K562 (cell line): ENCODE data around the gene KCNQ5. TPM values are rescaled to one million over a fixed set of nuclear protein-coding genes. Genes with fewer than 3 reads are reported as not detected.

ENCODE experiments used
- ATAC-seq: fragments of 200-7000 bp; cut with Tn5 transposase; 3 replicates; pipeline ENCODE4 v1.9.1; 2020; ENCODE audit warnings: moderate library complexity
- BruUV-seq: library from RNA; stranded (reverse); fragments of 400-500 nt; replicated peaks from 2 replicates; lab custom pipeline; 2021; lab: Mats Ljungman, UMichigan
- CTCF ChIA-PET: fragments of 300-600 bp; formaldehyde crosslinking; extraction: SDS; loops from one replicate; lab custom pipeline; 2021; ENCODE audit warnings: low intra/inter-chr PET ratio; lab: Yijun Ruan, JAX
- POLR2A ChIA-PET: fragments of 300-600, 350-650 bp; sonication (Branson Sonifier 250); formaldehyde crosslinking; extraction: SDS; loops from one replicate; lab custom pipeline; 2021; ENCODE audit warnings: antibody characterized with exemption, inconsistent platforms; lab: Yijun Ruan, JAX
- DNase-seq, 4 experiments: peaks; one replicate each; pipeline versions ENCODE4 v3.0.0 to v3.0.0-alpha.2; 2011 to 2018; ENCODE audit warnings: low spot score in 3 of 4, mixed read lengths in 3 of 4; ENCODE audit errors: extremely low read depth in 1 of 4
- FAIRE-seq: peaks from 2 replicates; lab custom pipeline; 2011; peaks lifted over from hg19 to GRCh38; lab: Jason Lieb, UNC
- H2AFZ ChIP-seq: 2 replicates; pipeline ENCODE4 v1.6.0; 2011; ENCODE audit warnings: low read depth, low read length, control low read depth, inconsistent platforms
- H3K27ac ChIP-seq: fragments of 200-600 bp; 3 replicates; pipeline ENCODE4 v1.8.0; 2011; ENCODE audit warnings: low read depth, mild to moderate bottlenecking, control low read depth, inconsistent platforms, low read length, moderate library complexity, mixed read lengths; ENCODE audit errors: extremely low read depth
- H3K27me3 ChIP-seq, 2 experiments: fragments of 300-600 bp in 1 of 2; 2 replicates in 1 of 2; 3 replicates in 1 of 2; pipeline versions ENCODE4 v1.6.0 to v1.8.0; 2011; ENCODE audit warnings: inconsistent platforms in 2 of 2, low read length in 2 of 2, mild to moderate bottlenecking in 1 of 2, mixed read lengths in 1 of 2, moderate library complexity in 1 of 2; ENCODE audit not compliant: control insufficient read depth in 2 of 2, insufficient read depth in 2 of 2
- H3K36me3 ChIP-seq: fragments of 300-600 bp; 3 replicates; pipeline ENCODE4 v1.8.0; 2011; ENCODE audit warnings: mild to moderate bottlenecking, low read length, inconsistent platforms; ENCODE audit not compliant: control insufficient read depth, insufficient read depth
- H3K4me1 ChIP-seq, 2 experiments: fragments of 200-600 bp in 1 of 2; replicated peaks in 1 of 2; 2 replicates in 1 of 2; 3 replicates in 1 of 2; pipeline versions ENCODE4 v1.5.1 to v1.8.0; 2011; ENCODE audit warnings: inconsistent platforms in 2 of 2, low read length in 2 of 2, mild to moderate bottlenecking in 1 of 2, mixed read lengths in 1 of 2, moderate library complexity in 1 of 2; ENCODE audit not compliant: control insufficient read depth in 2 of 2, insufficient read depth in 2 of 2
- H3K4me2 ChIP-seq: 2 replicates; pipeline ENCODE4 v1.6.1; 2011; ENCODE audit warnings: low read length, control low read depth, inconsistent platforms, mixed read lengths; ENCODE audit not compliant: insufficient read depth
- H3K4me3 ChIP-seq: fragments of 200-600 bp; sonication (generic), shearing (Covaris generic); 2 replicates; pipeline ENCODE4 v1.5.1; 2016; ENCODE audit warnings: control low read depth, inconsistent platforms
- H3K79me2 ChIP-seq: fragments of 200-600 bp; 3 replicates; pipeline ENCODE4 v1.8.0; 2011; ENCODE audit warnings: low read length, inconsistent platforms; ENCODE audit not compliant: control insufficient read depth, insufficient read depth
- H3K9ac ChIP-seq, 2 experiments: 2 replicates each; pipeline versions ENCODE4 v1.6.0 to v1.6.1; 2011; ENCODE audit warnings: low read depth in 2 of 2, low read length in 2 of 2, control low read depth in 1 of 2, inconsistent platforms in 1 of 2, mild to moderate bottlenecking in 1 of 2, mixed read lengths in 1 of 2; ENCODE audit not compliant: insufficient read depth in 1 of 2
- H3K9me1 ChIP-seq: one replicate; pipeline ENCODE4 v1.6.0; 2011; ENCODE audit warnings: inconsistent platforms, mild to moderate bottlenecking, low read length, moderate library complexity; ENCODE audit not compliant: control insufficient read depth, insufficient read depth
- H3K9me3 ChIP-seq: replicated peaks from 2 replicates; pipeline ENCODE4 v1.5.1; 2011; ENCODE audit warnings: low read depth, low read length, inconsistent platforms; ENCODE audit not compliant: control insufficient read depth, insufficient read depth
- H4K20me1 ChIP-seq: replicated peaks from 2 replicates; pipeline ENCODE4 v1.6.1; 2011; ENCODE audit warnings: low read length, inconsistent platforms, mixed read lengths; ENCODE audit not compliant: control insufficient read depth, insufficient read depth
- SIX5 ChIP-seq, 2 experiments: IDR thresholded peaks; 2 replicates each; pipeline ENCODE4 v1.6.1; 2011; ENCODE audit warnings: low read length in 2 of 2, borderline replicate concordance in 1 of 2, low read depth in 1 of 2, mild to moderate bottlenecking in 1 of 2, moderate library complexity in 1 of 2; ENCODE audit not compliant: insufficient read depth in 1 of 2
- TSC22D4 ChIP-seq: fragments of 450-650 bp; IDR thresholded peaks from 2 replicates; pipeline ENCODE4 v1.6.1; 2016; ENCODE audit warnings: missing genetic modification characterization, missing biosample characterization, control low read depth
- ZNF444 ChIP-seq: fragments of 250-450 bp; sonication (Bioruptor Pico); IDR thresholded peaks from 2 replicates; pipeline ENCODE4 v1.4.0; 2020; ENCODE audit warnings: mild to moderate bottlenecking, moderate library complexity
- ZNF551 ChIP-seq: fragments of 250-450 bp; sonication (Bioruptor Pico); IDR thresholded peaks from 2 replicates; pipeline ENCODE4 v1.5.0; 2021; ENCODE audit warnings: mild to moderate bottlenecking, moderate library complexity
- WGBS: fragments of 100-300 bp; shearing (Covaris generic); methylation state at CpG from one replicate; pipeline ENCODE4 v1.1.6; 2016; ENCODE audit warnings: low coverage, mixed read lengths; ENCODE audit not compliant: insufficient coverage; ENCODE audit errors: missing lambda C conversion rate; 5-methylcytosine and 5-hydroxymethylcytosine counted together
- in situ Hi-C: fragments of 300-500 bp; cut with MboI; formaldehyde crosslinking; loops from 4 replicates; pipeline ENCODE4 v1.15.0; 2018; ENCODE audit warnings: inconsistent platforms, mixed read lengths
- intact Hi-C: fragments of 100-400 bp; cut with micrococcal nuclease; formaldehyde crosslinking; loops from 2 replicates; pipeline ENCODE4 v1.14.2; 2022
- polyA plus RNA-seq, 8 experiments: library from polyadenylated mRNA; depleted of rRNA in 4 of 8; stranded (reverse) in 5 of 8; unstranded in 3 of 8; fragments of >200 nt; fragmentation: Nextera tagmentation in 2 of 8; fragmentation: Illumina TruSeq in 1 of 8; extraction: Ambion mirVana in 2 of 8; extraction: Trizol in 1 of 8; gene quantifications; 2 replicates each; pipeline versions ENCODE4 v1.2.1 to v1.2.3, GENCODE V29; 2011 to 2014; ENCODE audit warnings: inconsistent platforms in 1 of 8, missing spikeins in 1 of 8
- total RNA-seq, 7 experiments: library from RNA; depleted of rRNA in 6 of 7; stranded (reverse); fragments of >200 nt in 6 of 7; fragmentation: Illumina TruSeq in 2 of 7; extraction: Trizol in 2 of 7; gene quantifications; 2 replicates each; pipeline versions ENCODE4 v1.2.1 to v1.2.3, GENCODE V29; 2011 to 2021; ENCODE audit warnings: low replicate concordance in 1 of 7

The KCNQ5 gene
- total and polyA plus RNA-seq, 9 of the 15 experiments (the other 6 are each of a cell fraction or from before 2014, with no cell fraction given) = 0.31 to 5.9 (median 2.6) TPM

- Histone ChIP-seq H3K27ac (no peak overlapping the region), H3K4me2 (no peak overlapping the region), H3K9me1 (no peaks in the 10 kb centered on the region), H3K4me1 (no peaks in the 10 kb centered on the region), H3K36me3 (no peaks in the 10 kb centered on the region), H3K27me3 (no peaks in the 10 kb centered on the region), H3K4me3 (no peak overlapping the region), H3K9ac (no peak overlapping the region), H2AFZ (no peak overlapping the region), H4K20me1 (no peaks in the 10 kb centered on the region), H3K79me2 (no peaks in the 10 kb centered on the region), H3K9me3 (no peaks in the 10 kb centered on the region)
- BruUV-seq = no TSS peak
- no peak for FAIRE-seq
- no peak for TF ChIP-seq SIX5 (IDR thresholded peaks at IDR 0.05; ENCODE audit: borderline replicate concordance in 1 of 2, insufficient read depth in 1 of 2, low read depth in 1 of 2, low read length in 2 of 2)
- no peak for DNase-seq
- 7% methylated on average over 3 of the region's 3 CpGs for WGBS
- intact Hi-C loops = no loop called here
- POLR2A ChIA-PET = interaction anchor here (1.2 kb wide), 1 partner anchor 16 kb away, joined by 3 read pairs; no protein-coding TSS in a partner anchor
- no peak for ATAC-seq
- in situ Hi-C loops = no loop called here
- CTCF ChIA-PET = no interaction called here
Observed at GRCh38 chr6:72741083-72741482, 119.2 kb downstream of the KCNQ5 start.

GRCh38 chr6:72742001-72742673 is 120.3 kb downstream of the KCNQ5 start:
- H3K27ac ChIP-seq = no peak overlapping the region
- H3K9ac ChIP-seq = no peak overlapping the region
- POLR2A ChIA-PET = no interaction called here
- FAIRE-seq = no peak
- H4K20me1 ChIP-seq = no peaks in the 10 kb centered on the region
- no peaks in the 10 kb centered on the region for H3K9me1 ChIP-seq
- no peak for DNase-seq
- no peaks in the 10 kb centered on the region for H3K27me3 ChIP-seq
- no peak for ATAC-seq
- no peak overlapping the region for H3K4me3 ChIP-seq
- H3K9me3 ChIP-seq = no peaks in the 10 kb centered on the region
- no TSS peak for BruUV-seq
- CTCF ChIA-PET = no interaction called here
- TF ChIP-seq ZNF551 (CRISPR knock-in tag) (no peak), TSC22D4 (no peak), ZNF444 (CRISPR knock-in tag) (no peak)
- TF ChIP-seq, all 486 proteins: peak for 0
- no peaks in the 10 kb centered on the region for H3K4me1 ChIP-seq
- no peak overlapping the region for H3K4me2 ChIP-seq
- 14% methylated on average over 5 of the region's 5 CpGs for WGBS
- in situ Hi-C loops (no loop called here), intact Hi-C loops (no loop called here)
- no peaks in the 10 kb centered on the region for H3K79me2 ChIP-seq
- H2AFZ ChIP-seq = no peak overlapping the region
- no peaks in the 10 kb centered on the region for H3K36me3 ChIP-seq
